Activated naive CD4-positive, alpha-beta T cell treated with anti-CD3 and anti-CD28 coated beads, Interleukin-2, amount 50 U/mL, for 24 hours (primary cell): ENCODE data around the gene TAS1R2.

Experiments used
- H3K27ac Mint-ChIP-seq: one replicate; pipeline ENCODE4 v1.8.0; 2021; ENCODE audit warnings: mild to moderate bottlenecking, mixed read lengths
- H3K27me3 Mint-ChIP-seq: one replicate; pipeline ENCODE4 v1.8.0; 2021; ENCODE audit warnings: mixed read lengths
- H3K36me3 Mint-ChIP-seq: one replicate; pipeline ENCODE4 v1.8.0; 2021; ENCODE audit warnings: mixed read lengths
- H3K4me1 Mint-ChIP-seq: one replicate; pipeline ENCODE4 v1.8.0; 2021; ENCODE audit warnings: mixed read lengths
- H3K4me3 Mint-ChIP-seq: one replicate; pipeline ENCODE4 v1.8.0; 2021; ENCODE audit warnings: mild to moderate bottlenecking, mixed read lengths
- H3K9me3 Mint-ChIP-seq: one replicate; pipeline ENCODE4 v1.8.0; 2021; ENCODE audit warnings: mixed read lengths

Gene TAS1R2

GRCh38 chr1:18820791-18821641, 38.4 kb downstream of the TAS1R2 start:
- Mint-ChIP-seq H3K9me3 (no peaks in the 10 kb centered on the region), H3K36me3 (peaks cover 2% of the 10 kb centered on the region), H3K4me1 (no peaks in the 10 kb centered on the region), H3K27ac (peak overlapping the region; percentile 15), H3K4me3 (no peak overlapping the region), H3K27me3 (peaks cover 32% of the 10 kb centered on the region)

GRCh38 chr1:18819986-18820790, 39.3 kb downstream of the TAS1R2 start:
- Mint-ChIP-seq H3K9me3 (no peaks in the 10 kb centered on the region), H3K27me3 (peaks cover 32% of the 10 kb centered on the region), H3K4me1 (no peaks in the 10 kb centered on the region), H3K36me3 (peaks cover 2% of the 10 kb centered on the region), H3K4me3 (no peak overlapping the region), H3K27ac (peak overlapping the region; percentile 15)

GRCh38 chr1:18819203-18819602, 40.3 kb downstream of the TAS1R2 start:
- Mint-ChIP-seq H3K4me1 (no peaks in the 10 kb centered on the region), H3K9me3 (no peaks in the 10 kb centered on the region), H3K4me3 (no peak overlapping the region), H3K36me3 (peaks cover 2% of the 10 kb centered on the region), H3K27me3 (peaks cover 35% of the 10 kb centered on the region), H3K27ac (no peak overlapping the region)

- Mint-ChIP-seq H3K27ac (no peak overlapping the region), H3K4me1 (no peaks in the 10 kb centered on the region), H3K36me3 (no peaks in the 10 kb centered on the region), H3K4me3 (no peak overlapping the region), H3K27me3 (peaks cover 34% of the 10 kb centered on the region), H3K9me3 (no peaks in the 10 kb centered on the region)
Measured at GRCh38 chr1:18817795-18818435, 41.5 kb downstream of the TAS1R2 start.

GRCh38 chr1:18817316-18817715, 42.1 kb downstream of the TAS1R2 start:
- Mint-ChIP-seq H3K4me3 (no peak overlapping the region), H3K27me3 (peaks cover 36% of the 10 kb centered on the region), H3K27ac (no peak overlapping the region), H3K36me3 (no peaks in the 10 kb centered on the region), H3K4me1 (no peaks in the 10 kb centered on the region), H3K9me3 (no peaks in the 10 kb centered on the region)

- Mint-ChIP-seq H3K9me3 (no peaks in the 10 kb centered on the region), H3K27me3 (peaks cover 36% of the 10 kb centered on the region), H3K27ac (no peak overlapping the region), H3K4me3 (no peak overlapping the region), H3K36me3 (no peaks in the 10 kb centered on the region), H3K4me1 (no peaks in the 10 kb centered on the region)
Measured at GRCh38 chr1:18816808-18817207, 42.7 kb downstream of the TAS1R2 start.

- no peak overlapping the region for H3K4me3 Mint-ChIP-seq
- H3K27me3 Mint-ChIP-seq = peaks cover 26% of the 10 kb centered on the region
- H3K36me3 Mint-ChIP-seq = no peaks in the 10 kb centered on the region
- no peaks in the 10 kb centered on the region for H3K4me1 Mint-ChIP-seq
- H3K9me3 Mint-ChIP-seq = no peaks in the 10 kb centered on the region
- no peak overlapping the region for H3K27ac Mint-ChIP-seq
Measured at GRCh38 chr1:18814874-18815531, 44.5 kb downstream of the TAS1R2 start.

- no peak overlapping the region for H3K27ac Mint-ChIP-seq
- H3K27me3 Mint-ChIP-seq = peaks cover 23% of the 10 kb centered on the region
- no peaks in the 10 kb centered on the region for H3K4me1 Mint-ChIP-seq
- H3K4me3 Mint-ChIP-seq = no peak overlapping the region
- no peaks in the 10 kb centered on the region for H3K36me3 Mint-ChIP-seq
- H3K9me3 Mint-ChIP-seq = no peaks in the 10 kb centered on the region
Measured at GRCh38 chr1:18814425-18814824, 45.0 kb downstream of the TAS1R2 start.

GRCh38 chr1:18812453-18812939, 47.0 kb downstream of the TAS1R2 start:
- Mint-ChIP-seq H3K4me1 (no peaks in the 10 kb centered on the region), H3K27me3 (peaks cover 17% of the 10 kb centered on the region), H3K27ac (no peak overlapping the region), H3K9me3 (no peaks in the 10 kb centered on the region), H3K4me3 (no peak overlapping the region), H3K36me3 (no peaks in the 10 kb centered on the region)

GRCh38 chr1:18811733-18812452, 47.6 kb downstream of the TAS1R2 start:
- Mint-ChIP-seq H3K27me3 (peaks cover 11% of the 10 kb centered on the region), H3K36me3 (no peaks in the 10 kb centered on the region), H3K27ac (no peak overlapping the region), H3K4me3 (no peak overlapping the region), H3K4me1 (no peaks in the 10 kb centered on the region), H3K9me3 (no peaks in the 10 kb centered on the region)

GRCh38 chr1:18809953-18810899, 49.2 kb downstream of the TAS1R2 start:
- no peaks in the 10 kb centered on the region for H3K36me3 Mint-ChIP-seq
- peaks cover 10% of the 10 kb centered on the region for H3K27me3 Mint-ChIP-seq

GRCh38 chr1:18808550-18808949, 50.9 kb downstream of the TAS1R2 start:
- Mint-ChIP-seq H3K4me3 (no peak overlapping the region), H3K4me1 (no peaks in the 10 kb centered on the region), H3K9me3 (no peaks in the 10 kb centered on the region), H3K36me3 (no peaks in the 10 kb centered on the region), H3K27me3 (peaks cover 10% of the 10 kb centered on the region), H3K27ac (no peak overlapping the region)

More at GRCh38 chr1:18809953-18810899, 49.2 kb downstream of the TAS1R2 start:
- Mint-ChIP-seq H3K4me1 (no peaks in the 10 kb centered on the region), H3K27ac (no peak overlapping the region), H3K4me3 (no peak overlapping the region), H3K9me3 (no peaks in the 10 kb centered on the region)

GRCh38 chr1:18807334-18808063, 52.0 kb downstream of the TAS1R2 start:
- Mint-ChIP-seq H3K36me3 (no peaks in the 10 kb centered on the region), H3K27ac (no peak overlapping the region), H3K4me1 (no peaks in the 10 kb centered on the region), H3K4me3 (no peak overlapping the region), H3K9me3 (no peaks in the 10 kb centered on the region), H3K27me3 (peaks cover 9% of the 10 kb centered on the region)
